ENCODE measurements around the gene AGTRAP.

DNA sequence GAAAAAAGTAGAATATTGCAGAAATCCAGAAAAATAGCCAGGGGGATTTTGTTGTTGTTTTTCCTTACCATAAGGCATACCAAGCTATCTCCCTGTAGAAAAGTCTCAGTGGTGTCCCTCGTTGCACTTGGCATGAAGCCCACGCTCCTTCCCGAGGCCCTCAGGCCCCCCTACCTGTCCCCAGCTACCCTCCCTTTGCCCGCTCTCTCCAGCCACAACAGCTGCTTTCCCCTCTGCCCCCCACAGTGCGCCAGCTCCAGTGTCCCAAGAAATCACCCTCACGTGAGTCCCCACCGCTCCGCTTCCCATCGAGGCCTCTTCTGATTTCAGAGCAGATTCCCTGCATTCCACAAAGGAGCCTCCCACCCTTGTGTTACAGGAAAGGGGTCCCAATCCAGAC, 8.4 kb downstream of the AGTRAP start:
- TF ChIP-seq, protein P1, sequence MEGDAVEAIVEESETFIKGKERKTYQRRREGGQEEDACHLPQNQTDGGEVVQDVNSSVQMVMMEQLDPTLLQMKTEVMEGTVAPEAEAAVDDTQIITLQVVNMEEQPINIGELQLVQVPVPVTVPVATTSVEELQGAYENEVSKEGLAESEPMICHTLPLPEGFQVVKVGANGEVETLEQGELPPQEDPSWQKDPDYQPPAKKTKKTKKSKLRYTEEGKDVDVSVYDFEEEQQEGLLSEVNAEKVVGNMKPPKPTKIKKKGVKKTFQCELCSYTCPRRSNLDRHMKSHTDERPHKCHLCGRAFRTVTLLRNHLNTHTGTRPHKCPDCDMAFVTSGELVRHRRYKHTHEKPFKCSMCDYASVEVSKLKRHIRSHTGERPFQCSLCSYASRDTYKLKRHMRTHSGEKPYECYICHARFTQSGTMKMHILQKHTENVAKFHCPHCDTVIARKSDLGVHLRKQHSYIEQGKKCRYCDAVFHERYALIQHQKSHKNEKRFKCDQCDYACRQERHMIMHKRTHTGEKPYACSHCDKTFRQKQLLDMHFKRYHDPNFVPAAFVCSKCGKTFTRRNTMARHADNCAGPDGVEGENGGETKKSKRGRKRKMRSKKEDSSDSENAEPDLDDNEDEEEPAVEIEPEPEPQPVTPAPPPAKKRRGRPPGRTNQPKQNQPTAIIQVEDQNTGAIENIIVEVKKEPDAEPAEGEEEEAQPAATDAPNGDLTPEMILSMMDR (IDR thresholded peaks at IDR 0.05), result no peak
- TF ChIP-seq POLR2A (IDR thresholded peaks at IDR 0.05), result no peak

All from lower leg skin (tissue), 3 donors.